HepG2 (cell line): Measurements from ENCODE around the gene TMEM95. TPM values are rescaled to one million over a fixed set of nuclear protein-coding genes. Genes with fewer than 3 reads are reported as not detected.
A peak's percentile ranks its signal among the peaks of the same experiment; 100 is the strongest.

Experiments used
- ARNT2 ChIP-seq: sonication (generic); formaldehyde crosslinking; IDR thresholded peaks from 2 replicates; pipeline ENCODE4 v1.8.0; 2022; ENCODE audit warnings: mild to moderate bottlenecking, low read depth, missing genetic modification reagents, moderate library complexity
- CCDC6 ChIP-seq: sonication (generic); formaldehyde crosslinking; IDR thresholded peaks from 2 replicates; pipeline ENCODE4 v1.8.1; 2022; ENCODE audit warnings: mild to moderate bottlenecking, missing genetic modification reagents, moderate library complexity
- ELF4 ChIP-seq: sonication (generic); formaldehyde crosslinking; IDR thresholded peaks from 2 replicates; pipeline ENCODE4 v1.5.0; 2020; ENCODE audit warnings: missing genetic modification reagents, mild to moderate bottlenecking, moderate library complexity, borderline replicate concordance
- HNRNPL ChIP-seq: fragments of 200-400 bp; formaldehyde crosslinking; IDR thresholded peaks from 2 replicates; pipeline ENCODE4 v1.6.1; 2017; ENCODE audit warnings: mild to moderate bottlenecking, low read depth, low read length
- MAFF ChIP-seq: IDR thresholded peaks from 2 replicates; pipeline ENCODE4 v1.6.1; 2011; ENCODE audit warnings: low read depth, low read length, improper control_type of control experiment
- MBD4 ChIP-seq: IDR thresholded peaks from 2 replicates; pipeline ENCODE4 v1.6.1; 2012; ENCODE audit warnings: low read length, inconsistent platforms, borderline replicate concordance
- MIER3 ChIP-seq: IDR thresholded peaks from 2 replicates; pipeline ENCODE4 v1.6.1; 2016; ENCODE audit warnings: missing compliant biosample characterization, borderline replicate concordance
- MTF1 ChIP-seq: sonication (generic); formaldehyde crosslinking; IDR thresholded peaks from 2 replicates; pipeline ENCODE4 v1.5.0; 2020; ENCODE audit warnings: missing genetic modification reagents
- MTF2 ChIP-seq: sonication (generic); formaldehyde crosslinking; IDR thresholded peaks from 2 replicates; pipeline ENCODE4 v1.5.0; 2020; ENCODE audit warnings: missing genetic modification reagents, borderline replicate concordance
- NR2F1 ChIP-seq, 2 experiments: fragments of 450-650 bp in 1 of 2; formaldehyde crosslinking in 1 of 2; IDR thresholded peaks; 2 replicates each; pipeline versions ENCODE4 v1.5.0 to v1.6.1; 2016 to 2020; ENCODE audit warnings: mild to moderate bottlenecking in 1 of 2, missing compliant biosample characterization in 1 of 2, missing genetic modification reagents in 1 of 2, moderate library complexity in 1 of 2
- POLR2A ChIP-seq, 2 experiments: IDR thresholded peaks; 2 replicates each; pipeline ENCODE4 v1.6.1; 2011; ENCODE audit warnings: low read depth in 2 of 2, low read length in 2 of 2, mild to moderate bottlenecking in 1 of 2, moderate library complexity in 1 of 2; ENCODE audit not compliant: insufficient read depth in 1 of 2
- SMAD3 ChIP-seq: sonication (generic); formaldehyde crosslinking; IDR thresholded peaks from 2 replicates; pipeline ENCODE4 v1.4.0; 2020; ENCODE audit warnings: missing genetic modification reagents
- SPEN ChIP-seq: sonication (generic); formaldehyde crosslinking; IDR thresholded peaks from 2 replicates; pipeline ENCODE4 v1.5.1; 2020; ENCODE audit warnings: low read depth, mild to moderate bottlenecking, missing genetic modification reagents
- TBL1XR1 ChIP-seq: fragments of 150-350 bp; IDR thresholded peaks from 2 replicates; pipeline ENCODE4 v1.6.1; 2014; ENCODE audit warnings: borderline replicate concordance, low read length; ENCODE audit not compliant: partially characterized antibody
- ZBTB42 ChIP-seq: sonication (generic); formaldehyde crosslinking; IDR thresholded peaks from 2 replicates; pipeline ENCODE4 v1.5.0; 2020; ENCODE audit warnings: mild to moderate bottlenecking, missing genetic modification reagents
- ZNF235 ChIP-seq: sonication (generic); formaldehyde crosslinking; IDR thresholded peaks from 2 replicates; pipeline ENCODE4 v1.8.1; 2023; ENCODE audit warnings: mild to moderate bottlenecking, missing genetic modification reagents, borderline replicate concordance
- ZNF687 ChIP-seq: sonication (generic); formaldehyde crosslinking; IDR thresholded peaks from 2 replicates; pipeline ENCODE4 v1.5.1; 2020; ENCODE audit warnings: mild to moderate bottlenecking, missing genetic modification reagents, moderate library complexity
- polyA plus RNA-seq, 8 experiments: library from polyadenylated mRNA; depleted of rRNA in 3 of 8; stranded (reverse) in 7 of 8; unstranded in 1 of 8; fragments of >200 nt; fragmentation: Illumina TruSeq in 4 of 8; extraction: Trizol in 4 of 8; gene quantifications; 2 replicates each; pipeline versions ENCODE4 v1.2.1 to v1.2.3, GENCODE V29; 2011 to 2016; ENCODE audit warnings: low read depth in 4 of 8, missing spikeins in 1 of 8, mixed read lengths in 1 of 8; ENCODE audit not compliant: insufficient read depth in 1 of 8
- total RNA-seq, 5 experiments: library from RNA; depleted of rRNA; stranded (reverse); fragments of >200 nt; fragmentation: Illumina TruSeq; extraction: Trizol; gene quantifications; 2 replicates each; pipeline ENCODE4 v1.2.3, GENCODE V29; 2016; ENCODE audit warnings: low read depth in 1 of 5
- TF ChIP-seq, protein P1 (sequence below): sonication (generic); formaldehyde crosslinking; IDR thresholded peaks from 2 replicates; pipeline ENCODE4 v1.9.0; 2021; ENCODE audit warnings: missing genetic modification reagents, borderline replicate concordance
- TF ChIP-seq, protein P2 (sequence below): sonication (generic); formaldehyde crosslinking; IDR thresholded peaks from 2 replicates; pipeline ENCODE4 v1.4.0; 2020; ENCODE audit warnings: missing genetic modification reagents, borderline replicate concordance

The TMEM95 gene
- total and polyA plus RNA-seq, 2 of the 13 experiments (the other 11 are each of a cell fraction or from before 2014, with no cell fraction given) = not detected

GRCh38 chr17:7403977-7404736 lies 49.2 kb downstream of the TMEM95 start, which contains the start of gene TMEM256 (continued):
- TF ChIP-seq HNRNPL (peak; percentile 79; the same call in 1 of the 2 replicates), ZNF235 (0 out of 2 replicates have a peak, but pooled peaks have one; percentile 29), ARNT2 (no peak; the same call in 1 of the 2 replicates), MTF2 (no peak), CCDC6 (CRISPR knock-in tag) (peak; percentile 53; the same call in 1 of the 2 replicates), MAFF (no peak), ZNF687 (CRISPR knock-in tag) (peak; percentile 74), MBD4 (no peak), TBL1XR1 (no peak), NR2F1 (CRISPR knock-in tag; IDR thresholded peaks at IDR 0.05) (no peak), SPEN (CRISPR knock-in tag) (0 out of 2 replicates have a peak, but pooled peaks have one; percentile 11), POLR2A (IDR thresholded peaks at IDR 0.05; ENCODE audit: insufficient read depth in 1 of 2, low read depth in 2 of 2, low read length in 2 of 2) (peak; percentile 94), MTF1 (CRISPR knock-in tag) (no peak), ZBTB42 (CRISPR knock-in tag) (0 out of 2 replicates have a peak, but pooled peaks have one; percentile 14), ELF4 (CRISPR knock-in tag) (peak; percentile 77; the same call in 1 of the 2 replicates), MIER3 (CRISPR knock-in tag) (no peak), SMAD3 (CRISPR knock-in tag) (no peak)
- TF ChIP-seq, protein P1, sequence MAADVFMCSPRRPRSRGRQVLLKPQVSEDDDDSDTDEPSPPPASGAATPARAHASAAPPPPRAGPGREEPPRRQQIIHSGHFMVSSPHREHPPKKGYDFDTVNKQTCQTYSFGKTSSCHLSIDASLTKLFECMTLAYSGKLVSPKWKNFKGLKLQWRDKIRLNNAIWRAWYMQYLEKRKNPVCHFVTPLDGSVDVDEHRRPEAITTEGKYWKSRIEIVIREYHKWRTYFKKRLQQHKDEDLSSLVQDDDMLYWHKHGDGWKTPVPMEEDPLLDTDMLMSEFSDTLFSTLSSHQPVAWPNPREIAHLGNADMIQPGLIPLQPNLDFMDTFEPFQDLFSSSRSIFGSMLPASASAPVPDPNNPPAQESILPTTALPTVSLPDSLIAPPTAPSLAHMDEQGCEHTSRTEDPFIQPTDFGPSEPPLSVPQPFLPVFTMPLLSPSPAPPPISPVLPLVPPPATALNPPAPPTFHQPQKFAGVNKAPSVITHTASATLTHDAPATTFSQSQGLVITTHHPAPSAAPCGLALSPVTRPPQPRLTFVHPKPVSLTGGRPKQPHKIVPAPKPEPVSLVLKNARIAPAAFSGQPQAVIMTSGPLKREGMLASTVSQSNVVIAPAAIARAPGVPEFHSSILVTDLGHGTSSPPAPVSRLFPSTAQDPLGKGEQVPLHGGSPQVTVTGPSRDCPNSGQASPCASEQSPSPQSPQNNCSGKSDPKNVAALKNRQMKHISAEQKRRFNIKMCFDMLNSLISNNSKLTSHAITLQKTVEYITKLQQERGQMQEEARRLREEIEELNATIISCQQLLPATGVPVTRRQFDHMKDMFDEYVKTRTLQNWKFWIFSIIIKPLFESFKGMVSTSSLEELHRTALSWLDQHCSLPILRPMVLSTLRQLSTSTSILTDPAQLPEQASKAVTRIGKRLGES (CRISPR knock-in tag) = peak; percentile 35; the same call in 1 of the 2 replicates
- TF ChIP-seq, protein P2, sequence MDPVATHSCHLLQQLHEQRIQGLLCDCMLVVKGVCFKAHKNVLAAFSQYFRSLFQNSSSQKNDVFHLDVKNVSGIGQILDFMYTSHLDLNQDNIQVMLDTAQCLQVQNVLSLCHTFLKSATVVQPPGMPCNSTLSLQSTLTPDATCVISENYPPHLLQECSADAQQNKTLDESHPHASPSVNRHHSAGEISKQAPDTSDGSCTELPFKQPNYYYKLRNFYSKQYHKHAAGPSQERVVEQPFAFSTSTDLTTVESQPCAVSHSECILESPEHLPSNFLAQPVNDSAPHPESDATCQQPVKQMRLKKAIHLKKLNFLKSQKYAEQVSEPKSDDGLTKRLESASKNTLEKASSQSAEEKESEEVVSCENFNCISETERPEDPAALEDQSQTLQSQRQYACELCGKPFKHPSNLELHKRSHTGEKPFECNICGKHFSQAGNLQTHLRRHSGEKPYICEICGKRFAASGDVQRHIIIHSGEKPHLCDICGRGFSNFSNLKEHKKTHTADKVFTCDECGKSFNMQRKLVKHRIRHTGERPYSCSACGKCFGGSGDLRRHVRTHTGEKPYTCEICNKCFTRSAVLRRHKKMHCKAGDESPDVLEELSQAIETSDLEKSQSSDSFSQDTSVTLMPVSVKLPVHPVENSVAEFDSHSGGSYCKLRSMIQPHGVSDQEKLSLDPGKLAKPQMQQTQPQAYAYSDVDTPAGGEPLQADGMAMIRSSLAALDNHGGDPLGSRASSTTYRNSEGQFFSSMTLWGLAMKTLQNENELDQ (CRISPR knock-in tag) = no peak
